ENCODE data around the gene FADS6.

FADS6 gene

GRCh38 chr17:74868908-74869255 lies 24.6 kb downstream of the FADS6 start:
- in situ Hi-C loops (cut with MboI; ENCODE audit: low sequenced_read_pairs, unreplicated experiment): loop anchor here (10.0 kb wide), 1 partner anchor 74 kb away; no protein-coding TSS in a partner anchor
- TF ChIP-seq CTCF (IDR thresholded peaks at IDR 0.05; ENCODE audit: borderline replicate concordance, control extremely low read depth, extremely low read depth, insufficient read depth, missing control alignments): no peak
- DNase-seq (ENCODE audit: low spot score): no peak

DNA sequence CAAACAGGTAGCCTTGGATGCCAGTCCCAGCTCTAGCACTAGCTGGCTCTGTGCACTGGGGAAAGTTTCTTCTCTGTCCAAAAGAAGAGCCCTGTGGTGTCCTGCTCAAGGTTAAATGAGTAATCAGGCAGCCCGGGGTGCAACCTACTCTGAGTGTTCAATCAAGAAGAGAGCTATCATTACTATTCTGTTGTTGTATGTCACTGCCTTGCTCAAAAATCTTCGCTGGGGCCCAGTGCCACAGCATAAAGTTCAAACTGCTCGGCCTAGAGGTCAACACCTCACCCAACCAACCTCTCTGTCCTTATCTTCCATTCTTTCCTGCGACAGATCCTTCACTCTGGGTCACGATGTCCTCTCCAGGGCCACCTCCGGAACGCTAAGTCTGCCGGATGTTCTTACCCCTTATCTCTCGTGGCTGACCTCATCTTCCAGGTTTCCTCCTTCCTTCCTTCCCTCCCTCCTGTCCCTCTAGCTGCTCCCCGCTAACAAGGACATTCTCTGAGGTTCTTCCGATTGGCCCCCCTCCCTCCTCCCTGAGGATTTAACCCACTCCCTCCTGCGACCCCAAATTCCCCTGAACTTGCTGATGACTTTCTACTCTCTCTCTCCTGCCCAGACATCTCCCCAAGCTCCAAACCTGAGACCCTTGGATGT lies 25.1 kb downstream of the FADS6 start:
- TF ChIP-seq CTCF (IDR thresholded peaks at IDR 0.05; ENCODE audit: borderline replicate concordance, control extremely low read depth, extremely low read depth, insufficient read depth, missing control alignments): no peak
- DNase-seq (ENCODE audit: low spot score): no peak
- in situ Hi-C loops (cut with MboI; ENCODE audit: low sequenced_read_pairs, unreplicated experiment): loop anchor here (10.0 kb wide), 1 partner anchor 74 kb away; no protein-coding TSS in a partner anchor

GRCh38 chr17:74866198-74866835 lies 27.1 kb downstream of the FADS6 start:
- no peak for TF ChIP-seq CTCF (IDR thresholded peaks at IDR 0.05; ENCODE audit: borderline replicate concordance, control extremely low read depth, extremely low read depth, insufficient read depth, missing control alignments)
- in situ Hi-C loops (cut with MboI; ENCODE audit: low sequenced_read_pairs, unreplicated experiment): loop anchor here (10.0 kb wide), 1 partner anchor 72 kb away; no protein-coding TSS in a partner anchor
- DNase-seq (ENCODE audit: low spot score): no peak

DNA sequence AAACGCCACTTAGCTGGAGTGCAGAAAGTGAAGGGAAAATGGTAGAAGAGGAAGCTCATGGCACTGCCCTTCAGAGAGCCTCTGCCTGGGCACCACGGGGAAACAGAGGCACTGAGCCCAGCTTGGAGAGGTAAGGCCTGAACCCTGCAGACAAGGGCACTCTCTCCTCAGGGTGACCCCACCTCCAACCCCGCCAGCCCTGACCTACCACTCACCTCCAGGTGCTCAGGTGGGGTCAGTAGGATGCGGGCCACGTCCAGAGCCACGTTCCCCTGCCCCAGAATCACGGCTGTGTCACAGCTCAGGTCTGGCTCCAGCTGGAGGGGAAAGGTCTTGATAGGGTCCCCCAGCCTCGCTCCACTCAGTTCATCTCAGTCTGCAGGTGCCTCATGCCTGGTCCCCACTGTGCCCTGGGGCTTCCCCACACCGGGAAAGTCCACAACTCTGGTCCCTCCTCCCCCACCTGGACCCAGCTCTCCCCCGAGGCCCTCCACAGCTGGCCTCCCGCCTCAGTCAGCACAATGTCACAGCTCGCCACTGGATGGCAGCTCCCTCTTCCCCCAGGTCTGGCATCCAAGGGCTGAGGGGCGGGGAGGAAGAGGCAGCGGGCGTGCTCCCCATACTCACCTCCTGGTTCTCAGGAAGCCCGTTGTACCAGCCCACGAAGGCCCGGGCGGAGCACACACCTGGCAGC lies 27.8 kb downstream of the FADS6 start:
- no peak for DNase-seq (ENCODE audit: low spot score)
- in situ Hi-C loops (cut with MboI; ENCODE audit: low sequenced_read_pairs, unreplicated experiment): loop anchor here (10.0 kb wide), 1 partner anchor 71 kb away; no protein-coding TSS in a partner anchor
- no peak for TF ChIP-seq CTCF (IDR thresholded peaks at IDR 0.05; ENCODE audit: borderline replicate concordance, control extremely low read depth, extremely low read depth, insufficient read depth, missing control alignments)

DNA sequence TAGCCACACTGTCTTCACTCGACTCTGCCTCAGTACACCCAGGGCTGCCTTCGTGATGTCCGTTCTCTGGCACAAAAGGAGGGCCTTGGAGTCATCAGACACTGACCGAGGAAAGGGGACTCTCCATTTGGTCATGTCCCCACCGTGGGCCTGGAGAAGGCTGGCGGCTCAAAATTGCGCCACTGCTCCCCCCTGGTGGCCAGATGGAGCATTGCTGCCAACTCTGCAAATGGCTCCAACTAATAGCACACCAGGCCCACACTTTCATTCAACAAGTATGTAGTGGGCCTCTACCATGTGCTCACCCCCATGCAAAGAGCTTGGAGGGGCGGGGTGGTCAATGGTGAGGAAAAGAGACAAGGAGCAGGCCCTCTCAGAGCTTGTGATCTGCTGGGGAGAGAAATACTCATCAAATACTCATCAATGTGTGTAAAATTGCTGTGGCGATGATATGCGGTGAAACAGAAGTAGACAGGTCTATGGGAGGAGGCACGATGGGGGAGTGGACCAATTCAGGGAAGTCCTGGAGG lies 28.5 kb downstream of the FADS6 start:
- in situ Hi-C loops (cut with MboI; ENCODE audit: low sequenced_read_pairs, unreplicated experiment): loop anchor here (10.0 kb wide), 1 partner anchor 70 kb away; no protein-coding TSS in a partner anchor
- DNase-seq (ENCODE audit: low spot score): peak; percentile 88
- peak; percentile 96 for TF ChIP-seq CTCF (IDR thresholded peaks at IDR 0.05; ENCODE audit: borderline replicate concordance, control extremely low read depth, extremely low read depth, insufficient read depth, missing control alignments)

DNA sequence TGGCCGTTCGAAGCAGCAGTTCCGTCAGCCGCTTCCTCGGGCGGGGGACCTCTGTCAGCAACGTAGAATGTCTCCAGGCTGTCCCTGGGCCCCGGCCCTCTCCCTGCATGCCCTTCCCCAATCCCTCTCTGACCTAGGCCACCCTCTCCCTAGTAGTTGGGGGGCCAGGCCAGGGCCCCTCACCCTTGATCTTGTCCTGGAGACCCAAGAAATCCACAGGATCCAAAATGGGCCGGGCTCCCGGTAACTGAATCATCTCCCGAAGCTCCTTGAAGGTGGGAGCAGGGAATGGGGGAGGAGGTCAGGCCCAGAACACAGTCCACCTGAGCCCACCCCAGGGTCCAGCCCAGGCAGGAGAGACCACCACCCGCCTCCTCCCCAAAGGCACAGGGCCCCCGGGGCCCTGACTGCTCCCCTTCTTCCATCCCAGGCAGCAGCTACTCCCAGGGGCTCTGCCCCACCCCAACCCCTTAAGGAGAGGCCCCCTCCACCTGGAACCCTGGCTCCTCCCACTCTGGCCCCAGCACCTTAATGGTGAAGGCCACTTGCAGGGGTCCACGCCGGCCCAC lies 29.1 kb downstream of the FADS6 start:
- no peak for DNase-seq (ENCODE audit: low spot score)

More for the DNA sequence above, 29.1 kb downstream of the FADS6 start:
- in situ Hi-C loops (cut with MboI; ENCODE audit: low sequenced_read_pairs, unreplicated experiment): loop anchor here (10.0 kb wide), 1 partner anchor 70 kb away; no protein-coding TSS in a partner anchor
- no peak for TF ChIP-seq CTCF (IDR thresholded peaks at IDR 0.05; ENCODE audit: borderline replicate concordance, control extremely low read depth, extremely low read depth, insufficient read depth, missing control alignments)
